ENCODE measurements around the gene RBM20.

Gene RBM20

DNA sequence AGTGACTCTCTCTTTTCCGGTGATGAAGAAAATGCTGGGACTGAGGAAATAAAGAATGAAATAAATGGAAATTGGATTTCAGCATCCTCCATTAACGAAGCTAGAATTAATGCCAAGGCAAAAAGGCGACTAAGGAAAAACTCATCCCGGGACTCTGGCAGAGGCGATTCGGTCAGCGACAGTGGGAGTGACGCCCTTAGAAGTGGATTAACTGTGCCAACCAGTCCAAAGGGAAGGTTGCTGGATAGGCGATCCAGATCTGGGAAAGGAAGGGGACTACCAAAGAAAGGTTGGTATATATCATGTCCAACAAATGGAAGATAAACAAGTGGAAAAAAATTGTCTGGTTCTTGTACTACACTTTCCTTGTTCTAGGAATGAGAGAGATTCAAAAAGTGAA lies 237.1 kb downstream of the RBM20 start:
- DNase-seq = no peak

DNA sequence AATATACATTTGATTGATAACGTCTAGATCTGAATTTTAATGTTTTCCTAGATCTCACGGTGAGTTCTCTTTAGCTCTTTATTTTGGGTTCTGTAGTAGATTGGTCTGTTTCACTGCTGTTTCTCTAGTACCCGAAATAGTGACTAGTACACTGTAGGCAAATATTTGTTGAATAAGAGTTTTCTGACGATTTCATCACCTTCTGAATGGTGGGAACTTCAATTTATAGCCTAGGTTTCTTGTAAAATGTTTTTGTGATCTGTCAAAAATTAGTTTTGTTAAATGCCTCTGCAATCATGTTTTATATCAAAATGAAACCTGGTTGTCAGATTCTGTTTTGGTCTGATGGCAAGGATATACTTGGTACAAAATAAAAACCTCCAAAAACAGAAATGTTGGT lies 237.8 kb downstream of the RBM20 start:
- no peak for DNase-seq

DNA sequence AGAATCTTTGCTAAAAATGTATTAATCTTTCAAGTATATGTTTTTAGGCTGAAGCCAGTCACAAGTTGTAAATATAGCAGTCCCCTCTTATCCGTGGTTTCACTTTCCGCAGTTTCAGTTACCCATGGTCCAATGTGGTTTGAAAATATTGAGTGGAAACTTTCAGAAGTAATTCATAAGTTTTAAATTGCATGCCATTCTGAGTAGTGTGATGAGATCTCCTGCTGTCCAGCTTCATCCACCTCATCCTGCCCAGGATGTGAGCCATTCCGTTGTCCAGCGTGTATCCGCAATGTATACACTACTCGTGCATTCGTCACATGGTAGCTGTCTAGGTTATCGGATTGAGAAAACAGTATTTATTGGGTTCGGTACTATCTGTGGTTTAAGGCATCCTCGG lies 239.8 kb downstream of the RBM20 start:
- DNase-seq = no peak

DNA sequence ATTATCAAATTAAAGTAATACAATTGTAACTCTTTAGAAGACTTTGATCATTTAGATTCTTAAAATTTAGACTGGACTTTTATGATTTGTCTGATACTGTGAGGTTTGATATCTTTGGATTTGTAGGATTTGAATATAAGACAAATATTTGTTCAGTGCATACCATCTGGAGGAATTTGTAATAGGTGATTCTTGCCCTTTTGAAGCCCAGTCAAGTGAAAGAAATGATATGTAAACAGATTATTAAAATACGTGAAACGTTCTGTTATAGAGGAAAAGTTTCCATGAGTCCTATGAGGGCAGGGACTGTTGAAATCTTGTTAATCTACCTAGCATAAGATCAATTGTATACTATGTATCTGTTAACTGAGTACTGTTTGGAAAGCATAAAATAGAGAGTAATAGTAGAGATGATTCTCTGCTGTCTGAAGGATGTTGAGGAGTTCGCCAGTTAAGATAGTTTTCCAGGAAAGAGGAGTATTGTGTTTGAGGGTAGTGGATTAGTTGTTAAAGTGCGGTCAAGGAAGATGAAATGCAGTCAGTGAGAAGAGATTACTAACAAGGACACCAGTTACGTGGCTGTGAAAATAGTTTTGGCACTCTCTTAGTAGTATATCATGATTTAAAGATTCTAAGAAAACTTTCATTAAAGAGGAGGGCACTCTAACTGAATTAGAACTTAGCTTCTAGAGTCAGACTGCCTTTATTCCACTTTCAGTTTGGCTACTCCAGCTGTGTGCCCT lies 242.0 kb downstream of the RBM20 start:
- no peak for DNase-seq

DNA sequence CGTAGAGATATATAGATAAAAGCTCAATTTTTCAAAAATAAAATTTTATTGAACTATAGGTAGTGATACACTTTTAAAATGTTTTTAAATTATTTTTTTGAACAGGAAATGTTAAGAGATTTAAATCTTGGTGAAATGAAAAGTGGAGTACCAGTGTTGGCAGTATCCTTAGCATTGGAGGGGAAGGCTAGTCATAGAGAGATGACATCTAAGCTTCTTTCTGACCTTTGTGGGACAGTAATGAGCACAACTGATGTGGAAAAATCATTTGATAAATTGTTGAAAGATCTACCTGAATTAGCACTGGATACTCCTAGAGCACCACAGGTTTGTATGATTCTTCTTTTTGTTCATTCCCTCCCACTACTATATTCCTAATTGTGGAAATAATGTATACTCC lies 243.4 kb downstream of the RBM20 start:
- no peak for DNase-seq

Measured in GF-D8 (cell line).